WTC11 (cell line): ENCODE measurements around the gene NT5DC1. TPM values are rescaled to one million over a fixed set of nuclear protein-coding genes. Genes with fewer than 3 reads are reported as not detected.

Experiments used
- ATAC-seq: fragments of 200-7000 bp; cut with Tn5 transposase; 2 replicates; pipeline ENCODE4 v1.10.0; 2021; ENCODE audit warnings: mild to moderate bottlenecking, moderate library complexity
- CTCF ChIA-PET: fragments of 300-600 bp; sonication (Branson Sonifier 250); formaldehyde crosslinking; loops from one replicate; lab custom pipeline; 2021; ENCODE audit warnings: antibody characterized with exemption; lab: Charles Lee
- POLR2A ChIA-PET: fragments of 350-600 bp; sonication (Branson Sonifier 250); formaldehyde crosslinking; loops from one replicate; lab custom pipeline; 2021; ENCODE audit warnings: antibody characterized with exemption; lab: Charles Lee
- DNase-seq: peaks from one replicate; pipeline ENCODE4 v3.0.0; 2021; ENCODE audit warnings: low spot score
- H3K27ac Mint-ChIP-seq: 2 replicates; pipeline ENCODE4 v1.8.0; 2021; ENCODE audit warnings: mixed read lengths
- H3K27me3 Mint-ChIP-seq: 2 replicates; pipeline ENCODE4 v1.8.0; 2021; ENCODE audit warnings: low read depth, mild to moderate bottlenecking, moderate library complexity, mixed read lengths
- H3K36me3 Mint-ChIP-seq: 2 replicates; pipeline ENCODE4 v1.8.0; 2021; ENCODE audit warnings: mixed read lengths
- H3K4me1 Mint-ChIP-seq: 2 replicates; pipeline ENCODE4 v1.8.0; 2022; ENCODE audit warnings: mixed read lengths
- H3K4me3 Mint-ChIP-seq: 2 replicates; pipeline ENCODE4 v1.8.0; 2021; ENCODE audit warnings: mild to moderate bottlenecking, moderate library complexity, mixed read lengths
- H3K9me3 Mint-ChIP-seq: 2 replicates; pipeline ENCODE4 v1.8.0; 2021; ENCODE audit warnings: mixed read lengths
- CREB1 ChIP-seq: sonication (generic); formaldehyde crosslinking; IDR thresholded peaks from 2 replicates; pipeline ENCODE4 v1.8.0; 2023; ENCODE audit warnings: mild to moderate bottlenecking, missing genetic modification reagents
- E2F1 ChIP-seq: sonication (generic); formaldehyde crosslinking; IDR thresholded peaks from 2 replicates; pipeline ENCODE4 v1.8.0; 2022; ENCODE audit warnings: mild to moderate bottlenecking, missing genetic modification reagents
- FOXP1 ChIP-seq: sonication (generic); formaldehyde crosslinking; IDR thresholded peaks from 2 replicates; pipeline ENCODE4 v1.8.0; 2022; ENCODE audit warnings: missing genetic modification reagents, mild to moderate bottlenecking, moderate library complexity, borderline replicate concordance
- IRF2 ChIP-seq: sonication (generic); formaldehyde crosslinking; IDR thresholded peaks from 2 replicates; pipeline ENCODE4 v1.8.0; 2022; ENCODE audit warnings: low read depth, missing genetic modification reagents, borderline replicate concordance
- NR1H2 ChIP-seq: sonication (generic); formaldehyde crosslinking; IDR thresholded peaks from 2 replicates; pipeline ENCODE4 v1.9.0; 2021; ENCODE audit warnings: mild to moderate bottlenecking, moderate library complexity, missing genetic modification reagents
- PRRX2 ChIP-seq: fragments of 250-450 bp; sonication (Bioruptor Pico); IDR thresholded peaks from 2 replicates; pipeline ENCODE4 v1.8.0; 2021; ENCODE audit warnings: mild to moderate bottlenecking
- RELA ChIP-seq: sonication (generic); formaldehyde crosslinking; IDR thresholded peaks from 2 replicates; pipeline ENCODE4 v1.8.1; 2022; ENCODE audit warnings: missing genetic modification reagents, mild to moderate bottlenecking, borderline replicate concordance
- RORB ChIP-seq: fragments of 250-450 bp; sonication (Bioruptor Pico); IDR thresholded peaks from 2 replicates; pipeline ENCODE4 v1.9.0; 2021; ENCODE audit warnings: mild to moderate bottlenecking
- SOX15 ChIP-seq: fragments of 250-450 bp; sonication (Bioruptor Pico); IDR thresholded peaks from 2 replicates; pipeline ENCODE4 v1.9.0; 2021; ENCODE audit warnings: mild to moderate bottlenecking
- SP1 ChIP-seq: sonication (generic); formaldehyde crosslinking; conservative IDR thresholded peaks from 2 replicates; pipeline ENCODE4 v1.8.1; 2022; ENCODE audit warnings: missing genetic modification reagents
- TP53 ChIP-seq: sonication (generic); formaldehyde crosslinking; IDR thresholded peaks from 2 replicates; pipeline ENCODE4 v1.8.1; 2023; ENCODE audit warnings: mild to moderate bottlenecking, missing genetic modification reagents
- ZNF219 ChIP-seq: sonication (generic); formaldehyde crosslinking; IDR thresholded peaks from 2 replicates; pipeline ENCODE4 v1.8.0; 2023; ENCODE audit warnings: missing genetic modification reagents, mild to moderate bottlenecking, borderline replicate concordance
- ZNF263 ChIP-seq: sonication (generic); formaldehyde crosslinking; IDR thresholded peaks from 2 replicates; pipeline ENCODE4 v1.8.1; 2022; ENCODE audit warnings: low read depth, mild to moderate bottlenecking, moderate library complexity, missing genetic modification reagents
- ZNF396 ChIP-seq: fragments of 250-450 bp; sonication (Bioruptor Pico); IDR thresholded peaks from 2 replicates; pipeline ENCODE4 v1.8.0; 2021; ENCODE audit warnings: mild to moderate bottlenecking, moderate library complexity, borderline replicate concordance
- ZSCAN18 ChIP-seq: fragments of 250-450 bp; sonication (Bioruptor Pico); IDR thresholded peaks from 2 replicates; pipeline ENCODE4 v2.1.2; 2022; ENCODE audit warnings: mild to moderate bottlenecking, moderate library complexity
- total RNA-seq: library from RNA; stranded (reverse); gene quantifications from 3 replicates; pipeline ENCODE4 v1.2.3, GENCODE V29; 2021
- TF ChIP-seq, protein P1 (sequence below): sonication (generic); formaldehyde crosslinking; IDR thresholded peaks from 2 replicates; pipeline ENCODE4 v1.8.1; 2023; ENCODE audit warnings: mild to moderate bottlenecking, missing genetic modification reagents
- TF ChIP-seq, protein P2 (sequence below): fragments of 200-600 bp; IDR thresholded peaks from 2 replicates; pipeline ENCODE4 v1.8.0; 2022; ENCODE audit warnings: antibody characterized with exemption
- TF ChIP-seq, protein P3 (sequence below): sonication (generic); formaldehyde crosslinking; IDR thresholded peaks from 2 replicates; pipeline ENCODE4 v1.8.1; 2023; ENCODE audit warnings: mild to moderate bottlenecking, missing genetic modification reagents, moderate library complexity

Gene NT5DC1
- total RNA-seq, 1 experiment from 2014 or later, result 67.9 TPM

DNA sequence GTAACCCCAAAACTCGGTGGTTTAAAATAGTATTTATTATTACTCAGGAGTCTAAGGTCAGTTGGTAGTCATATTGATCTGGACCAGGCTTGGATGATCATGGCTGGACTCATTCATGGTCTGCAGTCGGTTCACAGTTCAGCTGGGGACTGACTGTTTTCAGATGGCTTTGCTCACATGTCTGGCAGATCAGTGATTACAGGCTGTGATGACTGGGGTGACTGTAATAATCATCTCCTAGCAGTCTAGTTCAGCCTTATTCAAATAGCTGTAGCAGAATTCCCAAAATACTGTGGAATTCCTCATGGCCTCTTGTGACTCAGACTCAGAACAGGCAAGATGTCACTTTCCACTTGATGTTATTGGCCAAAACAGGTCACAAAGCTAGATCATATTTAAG lies 16.4 kb upstream of the NT5DC1 start:
- ChIA-PET CTCF (no interaction called here), POLR2A (no interaction called here)
- Mint-ChIP-seq H3K27ac (no peak overlapping the region), H3K36me3 (no peaks in the 10 kb centered on the region), H3K27me3 (no peaks in the 10 kb centered on the region; the same call in 1 of the 2 replicates), H3K9me3 (peaks cover 2% of the 10 kb centered on the region; the same call in 1 of the 2 replicates), H3K4me1 (no peaks in the 10 kb centered on the region), H3K4me3 (no peak overlapping the region)
- ATAC-seq, result no peak
- DNase-seq, result no peak
- TF ChIP-seq ZSCAN18 (no peak), ZNF396 (CRISPR knock-in tag) (no peak), IRF2 (CRISPR knock-in tag) (no peak), FOXP1 (CRISPR knock-in tag) (no peak), RORB (CRISPR knock-in tag) (no peak), RELA (CRISPR knock-in tag) (no peak), ZNF263 (CRISPR knock-in tag) (no peak), PRRX2 (CRISPR knock-in tag) (no peak), NR1H2 (no peak), ZNF219 (CRISPR knock-in tag) (no peak)
- TF ChIP-seq, protein P1, sequence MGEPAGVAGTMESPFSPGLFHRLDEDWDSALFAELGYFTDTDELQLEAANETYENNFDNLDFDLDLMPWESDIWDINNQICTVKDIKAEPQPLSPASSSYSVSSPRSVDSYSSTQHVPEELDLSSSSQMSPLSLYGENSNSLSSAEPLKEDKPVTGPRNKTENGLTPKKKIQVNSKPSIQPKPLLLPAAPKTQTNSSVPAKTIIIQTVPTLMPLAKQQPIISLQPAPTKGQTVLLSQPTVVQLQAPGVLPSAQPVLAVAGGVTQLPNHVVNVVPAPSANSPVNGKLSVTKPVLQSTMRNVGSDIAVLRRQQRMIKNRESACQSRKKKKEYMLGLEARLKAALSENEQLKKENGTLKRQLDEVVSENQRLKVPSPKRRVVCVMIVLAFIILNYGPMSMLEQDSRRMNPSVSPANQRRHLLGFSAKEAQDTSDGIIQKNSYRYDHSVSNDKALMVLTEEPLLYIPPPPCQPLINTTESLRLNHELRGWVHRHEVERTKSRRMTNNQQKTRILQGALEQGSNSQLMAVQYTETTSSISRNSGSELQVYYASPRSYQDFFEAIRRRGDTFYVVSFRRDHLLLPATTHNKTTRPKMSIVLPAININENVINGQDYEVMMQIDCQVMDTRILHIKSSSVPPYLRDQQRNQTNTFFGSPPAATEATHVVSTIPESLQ (CRISPR knock-in tag), result no peak
- TF ChIP-seq, protein P2, sequence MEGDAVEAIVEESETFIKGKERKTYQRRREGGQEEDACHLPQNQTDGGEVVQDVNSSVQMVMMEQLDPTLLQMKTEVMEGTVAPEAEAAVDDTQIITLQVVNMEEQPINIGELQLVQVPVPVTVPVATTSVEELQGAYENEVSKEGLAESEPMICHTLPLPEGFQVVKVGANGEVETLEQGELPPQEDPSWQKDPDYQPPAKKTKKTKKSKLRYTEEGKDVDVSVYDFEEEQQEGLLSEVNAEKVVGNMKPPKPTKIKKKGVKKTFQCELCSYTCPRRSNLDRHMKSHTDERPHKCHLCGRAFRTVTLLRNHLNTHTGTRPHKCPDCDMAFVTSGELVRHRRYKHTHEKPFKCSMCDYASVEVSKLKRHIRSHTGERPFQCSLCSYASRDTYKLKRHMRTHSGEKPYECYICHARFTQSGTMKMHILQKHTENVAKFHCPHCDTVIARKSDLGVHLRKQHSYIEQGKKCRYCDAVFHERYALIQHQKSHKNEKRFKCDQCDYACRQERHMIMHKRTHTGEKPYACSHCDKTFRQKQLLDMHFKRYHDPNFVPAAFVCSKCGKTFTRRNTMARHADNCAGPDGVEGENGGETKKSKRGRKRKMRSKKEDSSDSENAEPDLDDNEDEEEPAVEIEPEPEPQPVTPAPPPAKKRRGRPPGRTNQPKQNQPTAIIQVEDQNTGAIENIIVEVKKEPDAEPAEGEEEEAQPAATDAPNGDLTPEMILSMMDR, result no peak

DNA sequence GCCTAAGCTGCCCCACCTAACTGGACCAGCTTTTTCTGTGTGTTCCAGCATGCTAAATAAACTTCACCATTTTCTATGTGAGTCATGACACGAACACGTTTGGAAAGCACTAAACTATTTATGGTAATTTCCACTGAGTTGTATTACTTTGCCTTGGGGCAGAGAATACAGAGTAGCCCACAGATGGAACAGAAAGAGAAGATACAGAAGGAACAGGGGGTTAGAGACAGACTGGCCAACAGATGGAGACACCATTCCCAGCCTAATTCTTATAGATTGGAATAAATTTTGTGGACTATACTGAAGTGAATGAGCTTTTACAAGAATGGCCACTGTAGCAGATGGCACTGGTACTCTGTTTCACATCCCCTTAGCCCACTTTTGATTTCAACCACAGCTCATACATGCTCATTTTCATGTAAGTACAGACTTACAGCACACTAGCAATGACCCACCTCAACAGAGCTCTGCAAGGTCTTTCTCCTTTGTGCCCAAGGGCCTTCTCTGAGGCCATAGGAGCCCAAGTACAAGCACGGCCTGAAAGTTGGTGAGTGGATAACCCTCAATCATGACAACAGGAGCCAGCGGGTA lies 13.1 kb upstream of the NT5DC1 start:
- TF ChIP-seq SOX15 (CRISPR knock-in tag) (no peak), TP53 (CRISPR knock-in tag) (no peak), E2F1 (CRISPR knock-in tag) (no peak), CREB1 (CRISPR knock-in tag) (no peak), SP1 (CRISPR knock-in tag) (no peak)
- TF ChIP-seq, protein P3, sequence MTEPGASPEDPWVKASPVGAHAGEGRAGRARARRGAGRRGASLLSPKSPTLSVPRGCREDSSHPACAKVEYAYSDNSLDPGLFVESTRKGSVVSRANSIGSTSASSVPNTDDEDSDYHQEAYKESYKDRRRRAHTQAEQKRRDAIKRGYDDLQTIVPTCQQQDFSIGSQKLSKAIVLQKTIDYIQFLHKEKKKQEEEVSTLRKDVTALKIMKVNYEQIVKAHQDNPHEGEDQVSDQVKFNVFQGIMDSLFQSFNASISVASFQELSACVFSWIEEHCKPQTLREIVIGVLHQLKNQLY (CRISPR knock-in tag), result no peak
- TF ChIP-seq, all 79 proteins: peak for 0
- ATAC-seq (no peak), DNase-seq (no peak)
- ChIA-PET CTCF (no interaction called here), POLR2A (no interaction called here)
- Mint-ChIP-seq H3K27me3 (no peaks in the 10 kb centered on the region; the same call in none of the 2 replicates), H3K9me3 (peaks cover 24% of the 10 kb centered on the region), H3K36me3 (peaks cover 11% of the 10 kb centered on the region), H3K4me1 (peaks cover 4% of the 10 kb centered on the region), H3K27ac (no peak overlapping the region), H3K4me3 (no peak overlapping the region)
